ENCODE results near the gene ANTXRL. TPM values are rescaled to one million over a fixed set of nuclear protein-coding genes. Genes with fewer than 3 reads are reported as not detected.

ANTXRL gene
- total and polyA plus RNA-seq, 10 of the 15 experiments (the other 5 are each of a cell fraction or from before 2014, with no cell fraction given): not detected

- no peak for TF ChIP-seq POLR2AphosphoS5 (IDR thresholded peaks at IDR 0.05; ENCODE audit: low read length)
These were observed 32.6 kb downstream of the ANTXRL start (continued) for GRCh38 chr10:46319389-46319788.

GRCh38 chr10:46321770-46322169 is 35.0 kb downstream of the ANTXRL start:
- no peak for FAIRE-seq
- no TSS peak for BruUV-seq (replicated peaks)
- ATAC-seq: no peak

More at GRCh38 chr10:46321770-46322169, 35.0 kb downstream of the ANTXRL start:
- no peaks in the 10 kb centered on the region for H3K36me3 ChIP-seq (ENCODE audit: control insufficient read depth in 2 of 2, insufficient read depth in 2 of 2, low read length in 1 of 2)
- no peak for TF ChIP-seq E4F1 (IDR thresholded peaks at IDR 0.05; ENCODE audit: borderline replicate concordance, partially characterized antibody)
- no peak for TF ChIP-seq HDGF (IDR thresholded peaks at IDR 0.05)
- no peak for TF ChIP-seq ZNF384 (IDR thresholded peaks at IDR 0.05; ENCODE audit: borderline replicate concordance, low read depth, low read length)
- H3K9me3 ChIP-seq (replicated peaks; ENCODE audit: control insufficient read depth, insufficient read depth, low read length): no peaks in the 10 kb centered on the region
- no peak overlapping the region for H3K4me3 ChIP-seq
- RAD21 ChIA-PET (ENCODE audit: unreplicated experiment): no interaction called here
- in situ Hi-C loops (cut with MboI) (no loop called here), intact Hi-C loops (cut with micrococcal nuclease; ENCODE audit: unreplicated experiment) (no loop called here)
- no peaks in the 10 kb centered on the region for H3K79me2 ChIP-seq (ENCODE audit: control insufficient read depth, insufficient read depth, low read length)
- H3K4me2 ChIP-seq (ENCODE audit: control insufficient read depth, insufficient read depth): no peak overlapping the region
- H3K27ac ChIP-seq (ENCODE audit: control insufficient read depth, insufficient read depth): no peak overlapping the region
- H2AFZ ChIP-seq (ENCODE audit: control insufficient read depth, low read depth, low read length): no peak overlapping the region
- CTCF ChIA-PET: no interaction called here
- SMC1A ChIA-PET (ENCODE audit: uncharacterized antibody, unreplicated experiment): no interaction called here
- H4K20me1 ChIP-seq (ENCODE audit: control insufficient read depth, insufficient read depth): no peaks in the 10 kb centered on the region
- POLR2A ChIA-PET: no interaction called here
- no peak overlapping the region for H3K9ac ChIP-seq (ENCODE audit: control insufficient read depth, insufficient read depth, low read length)
- 44% methylated on average over 4 of the region's 4 CpGs for WGBS (ENCODE audit: insufficient coverage, insufficient replicate concordance, low lambda C conversion rate, missing lambda C conversion rate)
- H3K4me1 ChIP-seq (ENCODE audit: control insufficient read depth, insufficient read depth, low read length): no peaks in the 10 kb centered on the region
- H3K27me3 ChIP-seq (replicated peaks in 1 of 2; ENCODE audit: control insufficient read depth in 2 of 2, insufficient read depth in 2 of 2, low read length in 1 of 2): peaks cover 0 to 6% of the 10 kb centered on the region in 2 experiments; a peak in 2 of 4 replicates
- DNase-seq (ENCODE audit: low read depth, low spot score): no peak
